Thyroid gland (tissue), 4 donors: ENCODE measurements around the gene NR2C2AP.

ENCODE experiments used
- POLR2A ChIP-seq, 2 donors: fragments of 450-650 bp; IDR thresholded peaks; one replicate each; pipeline ENCODE4 v1.6.1; 2017; ENCODE audit warnings: antibody characterized with exemption in 2 of 2, mild to moderate bottlenecking in 2 of 2, moderate library complexity in 1 of 2
- TF ChIP-seq, protein P1 (sequence below), 6 experiments: fragments of 200-600 bp in 3 of 6; fragments of 450-650 bp in 3 of 6; sonication (generic) in 3 of 6; IDR thresholded peaks; one replicate each; pipeline ENCODE4 v1.5.1; 2016 to 2019; ENCODE audit warnings: antibody characterized with exemption in 6 of 6, mild to moderate bottlenecking in 2 of 6, inconsistent platforms in 1 of 6, moderate library complexity in 1 of 6

DNA sequence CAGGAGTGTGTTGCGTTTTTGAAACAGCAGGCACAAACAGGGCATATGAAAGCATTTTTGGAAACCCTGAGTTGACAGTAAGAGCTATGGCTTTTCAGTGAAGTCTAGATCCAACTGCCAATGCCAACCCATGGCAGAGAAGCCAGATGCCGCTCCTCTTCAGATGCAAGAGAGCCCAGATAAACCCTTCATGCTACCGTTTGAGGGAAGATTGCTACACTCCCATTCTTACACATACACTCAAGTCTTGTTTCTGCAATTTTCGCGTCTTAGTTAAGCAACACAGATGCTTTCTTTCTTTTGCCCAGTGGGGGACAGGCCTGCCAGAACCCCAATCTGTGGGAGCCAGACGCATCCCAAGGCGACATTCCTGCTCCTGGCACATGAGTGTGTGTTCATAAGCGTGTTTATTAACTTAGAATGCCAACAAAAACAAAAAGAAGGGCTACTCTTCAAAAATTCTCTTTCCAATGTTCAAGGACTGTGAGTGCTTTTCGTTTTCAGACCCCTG, 21.7 kb downstream of the NR2C2AP start:
- TF ChIP-seq, protein P1, sequence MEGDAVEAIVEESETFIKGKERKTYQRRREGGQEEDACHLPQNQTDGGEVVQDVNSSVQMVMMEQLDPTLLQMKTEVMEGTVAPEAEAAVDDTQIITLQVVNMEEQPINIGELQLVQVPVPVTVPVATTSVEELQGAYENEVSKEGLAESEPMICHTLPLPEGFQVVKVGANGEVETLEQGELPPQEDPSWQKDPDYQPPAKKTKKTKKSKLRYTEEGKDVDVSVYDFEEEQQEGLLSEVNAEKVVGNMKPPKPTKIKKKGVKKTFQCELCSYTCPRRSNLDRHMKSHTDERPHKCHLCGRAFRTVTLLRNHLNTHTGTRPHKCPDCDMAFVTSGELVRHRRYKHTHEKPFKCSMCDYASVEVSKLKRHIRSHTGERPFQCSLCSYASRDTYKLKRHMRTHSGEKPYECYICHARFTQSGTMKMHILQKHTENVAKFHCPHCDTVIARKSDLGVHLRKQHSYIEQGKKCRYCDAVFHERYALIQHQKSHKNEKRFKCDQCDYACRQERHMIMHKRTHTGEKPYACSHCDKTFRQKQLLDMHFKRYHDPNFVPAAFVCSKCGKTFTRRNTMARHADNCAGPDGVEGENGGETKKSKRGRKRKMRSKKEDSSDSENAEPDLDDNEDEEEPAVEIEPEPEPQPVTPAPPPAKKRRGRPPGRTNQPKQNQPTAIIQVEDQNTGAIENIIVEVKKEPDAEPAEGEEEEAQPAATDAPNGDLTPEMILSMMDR (IDR thresholded peaks at IDR 0.05), result no peak
- TF ChIP-seq POLR2A (IDR thresholded peaks at IDR 0.05), result no peak
